ENCODE results near the gene HCRTR1. TPM values are rescaled to one million over a fixed set of nuclear protein-coding genes. Genes with fewer than 3 reads are reported as not detected.

HCRTR1 gene
- total RNA-seq, 6 donors from 2014 or later: 2.1 TPM; not detected in 5

DNA sequence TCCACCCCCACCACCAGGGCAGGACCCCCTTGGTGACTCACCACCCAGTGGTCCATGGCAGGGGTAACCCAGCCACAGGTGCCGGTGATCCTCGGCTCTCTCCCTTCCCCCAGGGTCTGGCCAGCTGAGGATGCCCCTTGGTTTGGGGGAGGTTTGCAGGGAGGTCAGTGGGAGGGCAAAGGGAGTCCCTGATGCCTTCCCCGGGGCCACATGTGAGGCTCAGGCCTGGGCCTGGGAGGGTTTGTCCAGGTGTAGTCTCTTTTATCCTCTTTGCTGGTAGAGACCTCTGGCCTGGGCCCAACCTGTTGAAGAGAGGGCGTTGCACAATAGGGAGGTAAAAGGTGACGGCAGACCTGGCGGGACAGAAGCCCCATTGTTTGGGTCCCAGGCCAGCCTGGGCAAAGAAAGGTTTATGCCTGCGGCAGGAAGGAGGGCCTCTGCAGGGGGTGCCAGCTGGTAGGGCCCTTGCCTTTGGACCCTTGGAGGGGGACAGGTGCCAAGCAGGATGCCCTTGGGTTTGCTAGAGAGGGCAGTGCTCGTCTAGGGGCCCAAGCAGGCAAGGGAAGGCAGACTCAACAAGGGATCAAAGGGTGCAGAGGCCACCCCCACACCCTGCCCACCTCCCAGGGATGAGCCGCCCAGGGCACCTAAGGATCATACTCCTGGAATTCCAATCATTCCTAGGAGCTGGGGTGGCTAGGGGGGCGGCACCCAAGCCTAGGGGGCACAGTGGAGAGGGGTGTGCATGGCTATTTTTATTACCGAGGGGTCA lies 41.9 kb upstream of the HCRTR1 start:
- WGBS, 2 donors: 52 to 56% methylated on average over 7 to 10 of the region's 11 CpGs
- H3K4me3 ChIP-seq: peak overlapping the region in 3 of 4 donors; percentile 44 to 65 (median 44)

DNA sequence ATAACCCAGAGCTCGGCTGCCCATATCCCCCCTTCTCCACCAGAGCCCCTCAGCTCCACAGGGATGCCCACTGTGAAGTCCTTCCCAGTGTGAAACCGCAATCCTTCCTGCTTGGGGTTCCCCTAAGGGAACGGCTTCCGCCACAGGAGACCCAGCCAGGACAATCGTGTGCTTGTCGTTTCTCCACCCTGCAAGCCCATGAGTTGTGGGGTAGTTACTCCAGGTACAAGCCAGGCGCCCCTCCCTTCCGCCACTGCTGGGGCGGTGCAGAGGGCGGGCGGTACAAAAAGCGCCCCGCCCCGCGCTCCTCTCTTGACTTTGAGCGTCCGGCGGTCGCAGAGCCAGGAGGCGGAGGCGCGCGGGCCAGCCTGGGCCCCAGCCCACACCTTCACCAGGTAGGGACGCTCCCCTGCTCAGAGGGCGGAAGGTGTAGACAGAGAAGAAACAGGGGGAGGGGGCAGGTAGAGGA lies 41.3 kb upstream of the HCRTR1 start, which contains the start of gene TINAGL1:
Gene TINAGL1 (plus strand): TSS at position 315 of the 469 bp plus-strand sequence. CDS start 634 bp downstream, outside the sequence.
- Histone ChIP-seq H3K27ac (peak within 1 kb of the TSS; percentile 80 to 91 (median 88)), H3K9me3 (no peaks in the 10 kb centered on the region), H3K4me1 (peaks cover 44 to 63% (median 51%) of the 10 kb centered on the region in 4 donors), H3K27me3 (no peaks in the 10 kb centered on the region), H3K4me3 (peak within 1 kb of the TSS; percentile 33 to 65 (median 44)), H3K36me3 (no peaks in the 10 kb centered on the region)
- peak; percentile 85 to 91 for DNase-seq
- ATAC-seq (ENCODE audit: low FRiP score in 2 of 2): peak; percentile 51 to 75
- 5 to 13% methylated on average over 12 to 22 of the region's 25 CpGs for WGBS, 2 donors
- TF ChIP-seq, protein P1, sequence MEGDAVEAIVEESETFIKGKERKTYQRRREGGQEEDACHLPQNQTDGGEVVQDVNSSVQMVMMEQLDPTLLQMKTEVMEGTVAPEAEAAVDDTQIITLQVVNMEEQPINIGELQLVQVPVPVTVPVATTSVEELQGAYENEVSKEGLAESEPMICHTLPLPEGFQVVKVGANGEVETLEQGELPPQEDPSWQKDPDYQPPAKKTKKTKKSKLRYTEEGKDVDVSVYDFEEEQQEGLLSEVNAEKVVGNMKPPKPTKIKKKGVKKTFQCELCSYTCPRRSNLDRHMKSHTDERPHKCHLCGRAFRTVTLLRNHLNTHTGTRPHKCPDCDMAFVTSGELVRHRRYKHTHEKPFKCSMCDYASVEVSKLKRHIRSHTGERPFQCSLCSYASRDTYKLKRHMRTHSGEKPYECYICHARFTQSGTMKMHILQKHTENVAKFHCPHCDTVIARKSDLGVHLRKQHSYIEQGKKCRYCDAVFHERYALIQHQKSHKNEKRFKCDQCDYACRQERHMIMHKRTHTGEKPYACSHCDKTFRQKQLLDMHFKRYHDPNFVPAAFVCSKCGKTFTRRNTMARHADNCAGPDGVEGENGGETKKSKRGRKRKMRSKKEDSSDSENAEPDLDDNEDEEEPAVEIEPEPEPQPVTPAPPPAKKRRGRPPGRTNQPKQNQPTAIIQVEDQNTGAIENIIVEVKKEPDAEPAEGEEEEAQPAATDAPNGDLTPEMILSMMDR (IDR thresholded peaks at IDR 0.05): no peak
- peak; percentile 68 to 81 for TF ChIP-seq POLR2AphosphoS5 (IDR thresholded peaks at IDR 0.05)
- TF ChIP-seq EP300 (IDR thresholded peaks at IDR 0.05): peak in 2 of 4 donors; percentile 19 to 49
- peak in 3 of 4 donors; percentile 55 to 78 (median 66) for TF ChIP-seq POLR2A (IDR thresholded peaks at IDR 0.05)

More for the DNA sequence above, 41.9 kb upstream of the HCRTR1 start:
- H3K27ac ChIP-seq: peak overlapping the region; percentile 80 to 91 (median 88)
- DNase-seq: peak in 1 of 2 donors; percentile 81
- peak; percentile 2 to 9 for ATAC-seq (ENCODE audit: low FRiP score in 2 of 2)
- no peak for TF ChIP-seq EP300 (IDR thresholded peaks at IDR 0.05)
- no peak for TF ChIP-seq POLR2AphosphoS5 (IDR thresholded peaks at IDR 0.05)
- TF ChIP-seq, protein P1 (IDR thresholded peaks at IDR 0.05): no peak
- no peak for TF ChIP-seq POLR2A (IDR thresholded peaks at IDR 0.05)
- H3K4me1 ChIP-seq: peaks cover 39 to 66% (median 53%) of the 10 kb centered on the region in 4 donors
- no peaks in the 10 kb centered on the region for H3K27me3 ChIP-seq
- H3K9me3 ChIP-seq: no peaks in the 10 kb centered on the region
- H3K36me3 ChIP-seq: no peaks in the 10 kb centered on the region

DNA sequence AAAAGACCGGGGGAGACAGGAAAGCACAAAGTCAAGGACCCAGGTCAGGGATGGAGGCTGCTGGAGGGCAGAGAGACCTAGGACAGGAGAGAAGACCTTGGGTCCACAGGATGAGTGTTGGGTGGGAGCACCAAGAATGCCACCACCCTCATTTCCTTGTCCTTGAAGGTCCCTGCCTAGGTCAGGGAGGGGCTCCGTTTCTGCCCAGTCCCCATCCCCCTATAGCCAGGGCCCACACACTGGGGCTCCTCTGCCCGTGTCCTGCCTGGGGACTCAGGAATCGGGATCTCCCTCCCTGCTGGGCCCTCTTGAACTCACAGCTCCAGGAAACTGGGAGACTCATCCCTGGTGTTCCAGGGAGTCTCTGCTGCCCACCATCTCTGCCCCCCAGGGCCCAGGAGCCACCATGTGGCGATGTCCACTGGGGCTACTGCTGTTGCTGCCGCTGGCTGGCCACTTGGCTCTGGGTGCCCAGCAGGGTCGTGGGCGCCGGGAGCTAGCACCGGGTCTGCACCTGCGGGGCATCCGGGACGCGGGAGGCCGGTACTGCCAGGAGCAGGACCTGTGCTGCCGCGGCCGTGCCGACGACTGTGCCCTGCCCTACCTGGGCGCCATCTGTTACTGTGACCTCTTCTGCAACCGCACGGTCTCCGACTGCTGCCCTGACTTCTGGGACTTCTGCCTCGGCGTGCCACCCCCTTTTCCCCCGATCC lies 40.6 kb upstream of the HCRTR1 start:
- Histone ChIP-seq H3K27ac (peak overlapping the region; percentile 80 to 91 (median 88)), H3K4me1 (peaks cover 47 to 57% (median 49%) of the 10 kb centered on the region in 4 donors)

DNA sequence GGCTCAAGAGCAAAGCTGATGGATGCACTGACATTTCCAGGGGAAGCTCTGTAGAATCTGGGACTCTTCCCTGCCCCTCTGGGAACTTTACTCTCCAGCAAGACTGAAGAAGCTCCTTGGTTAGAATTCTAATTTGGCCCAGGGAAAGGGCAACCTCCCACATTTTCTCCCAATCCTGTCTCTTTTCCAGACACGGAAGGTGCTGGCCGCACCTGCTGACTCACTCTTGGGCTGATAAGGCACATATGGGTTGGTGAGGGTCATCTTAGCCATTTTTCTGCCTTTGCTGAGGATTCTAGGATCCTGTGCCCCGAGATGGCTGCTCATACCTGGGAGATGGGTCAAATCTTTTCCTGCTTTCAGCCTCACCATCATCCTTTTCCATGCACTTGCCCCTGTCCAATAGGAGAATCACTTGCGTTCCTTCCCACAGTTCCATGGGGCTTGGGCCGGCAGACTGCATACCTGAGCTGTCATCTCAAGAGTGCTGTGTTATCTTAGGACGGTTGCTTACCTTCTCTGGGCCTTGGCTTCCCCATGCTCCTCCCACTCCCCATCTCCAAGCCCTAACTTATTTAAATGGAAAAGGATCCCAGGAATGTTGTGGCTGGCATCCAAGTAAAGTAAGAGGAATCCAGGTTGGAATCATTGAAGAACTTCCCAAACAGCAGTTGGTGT lies 39.8 kb upstream of the HCRTR1 start:
- Histone ChIP-seq H3K4me1 (peaks cover 49 to 54% (median 52%) of the 10 kb centered on the region in 4 donors), H3K9me3 (no peaks in the 10 kb centered on the region), H3K27me3 (no peaks in the 10 kb centered on the region), H3K27ac (peak overlapping the region; percentile 80 to 91 (median 88)), H3K4me3 (peak overlapping the region; percentile 33 to 65 (median 44)), H3K36me3 (peaks cover 0 to 9% (median 0%) of the 10 kb centered on the region in 4 donors)
- ATAC-seq (ENCODE audit: low FRiP score in 2 of 2) (no peak), DNase-seq (no peak)
- 35 to 58% methylated on average over 6 of the region's 6 CpGs for WGBS, 2 donors
- TF ChIP-seq, protein P1 (IDR thresholded peaks at IDR 0.05): no peak
- no peak for TF ChIP-seq EP300 (IDR thresholded peaks at IDR 0.05)
- TF ChIP-seq POLR2A (IDR thresholded peaks at IDR 0.05): no peak
- no peak for TF ChIP-seq POLR2AphosphoS5 (IDR thresholded peaks at IDR 0.05)

More for the DNA sequence above, 40.6 kb upstream of the HCRTR1 start:
- Histone ChIP-seq H3K27me3 (no peaks in the 10 kb centered on the region), H3K36me3 (peaks cover 0 to 1% (median 0%) of the 10 kb centered on the region in 4 donors), H3K9me3 (no peaks in the 10 kb centered on the region), H3K4me3 (peak overlapping the region; percentile 33 to 65 (median 44))
- TF ChIP-seq EP300 (IDR thresholded peaks at IDR 0.05) (no peak), POLR2A (IDR thresholded peaks at IDR 0.05) (peak in 1 of 4 donors; percentile 7), POLR2AphosphoS5 (IDR thresholded peaks at IDR 0.05) (no peak)
- TF ChIP-seq, protein P1 (IDR thresholded peaks at IDR 0.05): no peak
- WGBS, 2 donors: 39 to 71% methylated on average over 2 to 27 of the region's 27 CpGs
- peak in 1 of 2 donors; percentile 84 for DNase-seq
- no peak for ATAC-seq (ENCODE audit: low FRiP score in 2 of 2)

All from upper lobe of left lung (tissue), 6 donors.